Upper lobe of left lung (tissue), 6 donors: ENCODE results near the gene PPFIA2. TPM values are rescaled to one million over a fixed set of nuclear protein-coding genes. Genes with fewer than 3 reads are reported as not detected.

ENCODE experiments used
- ATAC-seq, 2 donors: fragments of 200-7000 bp; cut with Tn5 transposase; one replicate each; pipeline ENCODE4 v1.9.1; 2022; ENCODE audit warnings: mild to moderate bottlenecking in 2 of 2, moderate library complexity in 2 of 2; ENCODE audit not compliant: low FRiP score in 2 of 2
- DNase-seq, 2 donors: peaks; one replicate each; pipeline ENCODE4 v3.0.0-alpha.2; 2019 to 2020
- H3K27ac ChIP-seq, 4 donors: fragments of 200-600 bp; sonication (generic); one replicate each; pipeline ENCODE4 v1.5.1; 2016 to 2019
- H3K27me3 ChIP-seq, 4 donors: fragments of 200-600 bp; sonication (generic); one replicate each; pipeline ENCODE4 v1.5.1; 2017 to 2019
- H3K36me3 ChIP-seq, 4 donors: fragments of 200-600 bp; sonication (generic); one replicate each; pipeline ENCODE4 v1.5.1; 2016 to 2019
- H3K4me1 ChIP-seq, 4 donors: fragments of 200-600 bp; sonication (generic); one replicate each; pipeline ENCODE4 v1.5.1; 2018 to 2019
- H3K4me3 ChIP-seq, 4 donors: fragments of 200-600 bp; sonication (generic); one replicate each; pipeline ENCODE4 v1.5.1; 2017 to 2019; ENCODE audit warnings: mild to moderate bottlenecking in 2 of 4, moderate library complexity in 1 of 4
- H3K9me3 ChIP-seq, 4 donors: fragments of 200-600 bp; sonication (generic); one replicate each; pipeline ENCODE4 v1.5.1; 2018 to 2019
- CTCF ChIP-seq, 6 experiments: fragments of 450-650 bp in 4 of 6; fragments of 200-600 bp in 2 of 6; sonication (generic) in 2 of 6; IDR thresholded peaks; one replicate each; pipeline ENCODE4 v1.5.1; 2016 to 2019; ENCODE audit warnings: antibody characterized with exemption in 6 of 6
- EP300 ChIP-seq, 4 donors: sonication (generic); formaldehyde crosslinking; IDR thresholded peaks; one replicate each; pipeline ENCODE4 v1.5.1; 2017; ENCODE audit warnings: antibody characterized with exemption in 4 of 4, control low read depth in 2 of 4
- POLR2A ChIP-seq, 4 donors: fragments of 450-650 bp; IDR thresholded peaks; one replicate each; pipeline ENCODE4 v1.5.1; 2016 to 2017; ENCODE audit warnings: antibody characterized with exemption in 4 of 4, mild to moderate bottlenecking in 2 of 4
- POLR2AphosphoS5 ChIP-seq, 2 donors: sonication (generic); formaldehyde crosslinking; IDR thresholded peaks; one replicate each; pipeline ENCODE4 v1.5.1; 2017; ENCODE audit warnings: antibody characterized with exemption in 2 of 2
- WGBS, 2 donors: methylation state at CpG; one replicate each; pipeline ENCODE4 v1.1.5; 2017 to 2018; 5-methylcytosine and 5-hydroxymethylcytosine counted together
- total RNA-seq, 6 donors: library from RNA; depleted of rRNA in 4 of 6; stranded (reverse); fragments of >200 nt in 4 of 6; gene quantifications; one replicate each; pipeline versions ENCODE4 v1.1.0 to v1.2.1, GENCODE V29; 2016 to 2021
- donor health status: DM: no; HTN: no; CAD: no; lungs with moderate emphysema.
- donor health status: DM: no; HTN: yes; CAD: no; lungs with severe emphysema.

Gene PPFIA2
- total RNA-seq, 6 donors from 2014 or later = 1.3 to 7.3 (median 2.6) TPM

GRCh38 chr12:81288651-81289050 lies 470.5 kb downstream of the PPFIA2 start:
- DNase-seq (no peak), ATAC-seq (no peak)
- H3K27me3 ChIP-seq = no peaks in the 10 kb centered on the region
- TF ChIP-seq EP300 (IDR thresholded peaks at IDR 0.05) (no peak), POLR2AphosphoS5 (IDR thresholded peaks at IDR 0.05) (no peak), POLR2A (IDR thresholded peaks at IDR 0.05) (no peak), CTCF (IDR thresholded peaks at IDR 0.05) (no peak)
- no peaks in the 10 kb centered on the region for H3K9me3 ChIP-seq
- no peaks in the 10 kb centered on the region for H3K36me3 ChIP-seq
- no peak overlapping the region for H3K27ac ChIP-seq
- no peak overlapping the region for H3K4me3 ChIP-seq
- no peaks in the 10 kb centered on the region for H3K4me1 ChIP-seq

GRCh38 chr12:81284137-81284536 lies 475.0 kb downstream of the PPFIA2 start:
- no peaks in the 10 kb centered on the region for H3K36me3 ChIP-seq
- TF ChIP-seq POLR2AphosphoS5 (IDR thresholded peaks at IDR 0.05) (no peak), POLR2A (IDR thresholded peaks at IDR 0.05) (no peak), CTCF (IDR thresholded peaks at IDR 0.05) (no peak), EP300 (IDR thresholded peaks at IDR 0.05) (no peak)
- WGBS, 2 donors = 45 to 65% methylated on average over 3 of the region's 3 CpGs
- H3K27me3 ChIP-seq = no peaks in the 10 kb centered on the region
- DNase-seq = no peak
- no peak for ATAC-seq
- H3K9me3 ChIP-seq = no peaks in the 10 kb centered on the region
- H3K27ac ChIP-seq = no peak overlapping the region
- H3K4me1 ChIP-seq = no peaks in the 10 kb centered on the region
- H3K4me3 ChIP-seq = no peak overlapping the region

- Histone ChIP-seq H3K4me1 (no peaks in the 10 kb centered on the region), H3K36me3 (no peaks in the 10 kb centered on the region), H3K27me3 (no peaks in the 10 kb centered on the region), H3K4me3 (no peak overlapping the region), H3K9me3 (no peaks in the 10 kb centered on the region), H3K27ac (no peak overlapping the region)
- ATAC-seq (no peak), DNase-seq (no peak)
- no peak for TF ChIP-seq EP300 (IDR thresholded peaks at IDR 0.05)
- no peak for TF ChIP-seq CTCF (IDR thresholded peaks at IDR 0.05)
- TF ChIP-seq POLR2AphosphoS5 (IDR thresholded peaks at IDR 0.05) = no peak
- TF ChIP-seq POLR2A (IDR thresholded peaks at IDR 0.05) = no peak
- 75 to 80% methylated on average over 8 of the region's 8 CpGs for WGBS, 2 donors
These were observed 484.3 kb downstream of the PPFIA2 start for GRCh38 chr12:81274637-81275529.

- Histone ChIP-seq H3K36me3 (no peaks in the 10 kb centered on the region), H3K4me1 (no peaks in the 10 kb centered on the region), H3K4me3 (no peak overlapping the region), H3K9me3 (no peaks in the 10 kb centered on the region), H3K27me3 (no peaks in the 10 kb centered on the region), H3K27ac (no peak overlapping the region)
- DNase-seq (no peak), ATAC-seq (no peak)
- 91 to 97% methylated on average over 5 of the region's 5 CpGs for WGBS, 2 donors
- no peak for TF ChIP-seq POLR2A (IDR thresholded peaks at IDR 0.05)
- no peak for TF ChIP-seq POLR2AphosphoS5 (IDR thresholded peaks at IDR 0.05)
- TF ChIP-seq EP300 (IDR thresholded peaks at IDR 0.05) = no peak
- no peak for TF ChIP-seq CTCF (IDR thresholded peaks at IDR 0.05)
These were observed 488.8 kb downstream of the PPFIA2 start for GRCh38 chr12:81270385-81270784.

GRCh38 chr12:81263072-81263471 lies 496.1 kb downstream of the PPFIA2 start:
- DNase-seq (no peak), ATAC-seq (no peak)
- TF ChIP-seq POLR2AphosphoS5 (IDR thresholded peaks at IDR 0.05) (no peak), POLR2A (IDR thresholded peaks at IDR 0.05) (no peak), CTCF (IDR thresholded peaks at IDR 0.05) (no peak), EP300 (IDR thresholded peaks at IDR 0.05) (no peak)
- Histone ChIP-seq H3K4me1 (no peaks in the 10 kb centered on the region), H3K36me3 (no peaks in the 10 kb centered on the region), H3K9me3 (no peaks in the 10 kb centered on the region), H3K4me3 (no peak overlapping the region), H3K27ac (no peak overlapping the region), H3K27me3 (no peaks in the 10 kb centered on the region)
- 69 to 88% methylated on average over 2 of the region's 2 CpGs for WGBS, 2 donors
